CD4-positive, alpha-beta T cell (primary cell): ENCODE measurements around the gene SLC19A1. TPM values are rescaled to one million over a fixed set of nuclear protein-coding genes. Genes with fewer than 3 reads are reported as not detected.

ENCODE experiments used
- ATAC-seq: fragments of 200-7000 bp; cut with Tn5 transposase; one replicate; pipeline ENCODE4 v1.10.0; 2022; ENCODE audit warnings: mild to moderate bottlenecking; ENCODE audit not compliant: poor library complexity
- CTCF ChIA-PET: fragments of 350-600 bp; sonication (Branson Sonifier 250); formaldehyde crosslinking; loops from one replicate; lab custom pipeline; 2021; ENCODE audit warnings: antibody characterized with exemption, inconsistent platforms; lab: Charles Lee
- POLR2A ChIA-PET: fragments of 350-600 bp; sonication (Branson Sonifier 250); formaldehyde crosslinking; loops from one replicate; lab custom pipeline; 2021; ENCODE audit warnings: antibody characterized with exemption, inconsistent platforms; lab: Charles Lee
- DNase-seq, 14 experiments: peaks; one replicate each; pipeline ENCODE4 v3.0.0-alpha.2; 2013 to 2020; ENCODE audit warnings: mixed read lengths in 2 of 14
- H3K27ac ChIP-seq, 2 donors: one replicate each; pipeline versions ENCODE4 v1.5.1 to v1.7.0; 2013; ENCODE audit warnings: low read length in 2 of 2, low read depth in 1 of 2, mild to moderate bottlenecking in 1 of 2
- H3K27me3 ChIP-seq, 2 experiments: 1 replicate in 1 of 2; 2 replicates in 1 of 2; pipeline versions ENCODE4 v1.6.1 to v1.7.0; 2013; ENCODE audit warnings: low read length in 2 of 2, control low read depth in 1 of 2, mild to moderate bottlenecking in 1 of 2, moderate library complexity in 1 of 2; ENCODE audit not compliant: insufficient read depth in 2 of 2, control insufficient read depth in 1 of 2
- H3K36me3 ChIP-seq: one replicate; pipeline ENCODE4 v1.6.1; 2013; ENCODE audit warnings: low read length, control low read depth; ENCODE audit not compliant: insufficient read depth
- H3K4me1 ChIP-seq: one replicate; pipeline ENCODE4 v1.6.1; 2013; ENCODE audit warnings: low read length, control low read depth; ENCODE audit not compliant: insufficient read depth
- H3K4me3 ChIP-seq: one replicate; pipeline ENCODE4 v1.5.1; 2013; ENCODE audit warnings: mild to moderate bottlenecking, low read length, moderate library complexity
- H3K9me3 ChIP-seq, 2 experiments: 1 replicate in 1 of 2; 2 replicates in 1 of 2; pipeline versions ENCODE4 v1.6.1 to v1.7.0; 2013; ENCODE audit warnings: low read length in 2 of 2, mild to moderate bottlenecking in 2 of 2, control low read depth in 1 of 2, moderate library complexity in 1 of 2; ENCODE audit not compliant: control insufficient read depth in 1 of 2, insufficient read depth in 1 of 2
- H3K27ac Mint-ChIP-seq: one replicate; pipeline ENCODE4 v1.8.0; 2020; ENCODE audit warnings: mixed read lengths
- H3K27me3 Mint-ChIP-seq: one replicate; pipeline ENCODE4 v1.8.0; 2021; ENCODE audit warnings: mixed read lengths
- H3K36me3 Mint-ChIP-seq: one replicate; pipeline ENCODE4 v1.8.0; 2021; ENCODE audit warnings: low read depth, mixed read lengths
- H3K4me1 Mint-ChIP-seq: one replicate; pipeline ENCODE4 v1.8.0; 2021; ENCODE audit warnings: low read depth, mixed read lengths
- H3K4me3 Mint-ChIP-seq: one replicate; pipeline ENCODE4 v1.8.0; 2020; ENCODE audit warnings: mild to moderate bottlenecking, mixed read lengths
- H3K9me3 Mint-ChIP-seq: one replicate; pipeline ENCODE4 v1.8.0; 2020; ENCODE audit warnings: mixed read lengths
- intact Hi-C, 2 experiments: fragments of 100-400 bp; cut with DNase I in 1 of 2; cut with micrococcal nuclease in 1 of 2; formaldehyde crosslinking; loops; one replicate each; pipeline versions ENCODE4 v1.15.1 to v1.9.0; 2023 to 2025; cut with DNase I, micrococcal nuclease
- total RNA-seq, 174 experiments: library from RNA in 2 of 174; stranded (reverse) in 2 of 174; gene quantifications; one replicate each; pipeline ENCODE4 v1.2.3 and lab custom pipeline; 2021 to 2026
- TF ChIP-seq, protein P1 (sequence below): fragments of 200-600 bp; IDR thresholded peaks from one replicate; pipeline ENCODE4 v1.8.0; 2022; ENCODE audit warnings: antibody characterized with exemption, mild to moderate bottlenecking

SLC19A1 gene
- total RNA-seq, 2 experiments from 2014 or later = 11.5 to 12.0 TPM

DNA sequence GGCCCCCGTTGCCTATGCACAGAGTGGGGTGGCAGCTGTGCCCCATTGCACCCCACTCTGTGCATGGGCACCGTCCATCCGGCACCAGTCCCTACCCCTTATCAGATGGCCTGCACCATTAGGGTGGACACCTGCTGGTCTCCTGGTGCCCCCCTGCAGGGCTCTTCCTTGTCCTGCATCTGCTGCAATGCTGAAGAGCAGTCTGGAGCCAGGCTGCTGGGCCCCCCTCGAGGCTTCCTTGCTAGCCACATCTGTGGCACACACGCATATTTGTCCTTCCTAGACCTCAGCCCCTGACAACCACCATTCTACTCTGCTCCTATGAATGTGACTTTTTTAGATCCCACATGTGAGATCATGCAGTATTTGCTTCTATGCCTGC is 80.9 kb downstream of the SLC19A1 start:
- H3K27ac ChIP-seq = no peak overlapping the region
- ChIA-PET POLR2A (no interaction called here), CTCF (no interaction called here)
- H3K27me3 ChIP-seq = peaks cover 0 to 2% of the 10 kb centered on the region in 2 experiments
- H3K27ac Mint-ChIP-seq = no peak overlapping the region
- peaks cover 8% of the 10 kb centered on the region for H3K9me3 Mint-ChIP-seq
- H3K36me3 Mint-ChIP-seq = no peaks in the 10 kb centered on the region
- ATAC-seq (no peak), DNase-seq (no peak)
- no peak overlapping the region for H3K4me3 ChIP-seq
- H3K27me3 Mint-ChIP-seq = peaks cover 10% of the 10 kb centered on the region
- no peaks in the 10 kb centered on the region for H3K36me3 ChIP-seq
- no peak overlapping the region for H3K4me3 Mint-ChIP-seq
- H3K4me1 ChIP-seq = no peaks in the 10 kb centered on the region
- no peaks in the 10 kb centered on the region for H3K4me1 Mint-ChIP-seq
- intact Hi-C loops = no loop called here
- TF ChIP-seq, protein P1, sequence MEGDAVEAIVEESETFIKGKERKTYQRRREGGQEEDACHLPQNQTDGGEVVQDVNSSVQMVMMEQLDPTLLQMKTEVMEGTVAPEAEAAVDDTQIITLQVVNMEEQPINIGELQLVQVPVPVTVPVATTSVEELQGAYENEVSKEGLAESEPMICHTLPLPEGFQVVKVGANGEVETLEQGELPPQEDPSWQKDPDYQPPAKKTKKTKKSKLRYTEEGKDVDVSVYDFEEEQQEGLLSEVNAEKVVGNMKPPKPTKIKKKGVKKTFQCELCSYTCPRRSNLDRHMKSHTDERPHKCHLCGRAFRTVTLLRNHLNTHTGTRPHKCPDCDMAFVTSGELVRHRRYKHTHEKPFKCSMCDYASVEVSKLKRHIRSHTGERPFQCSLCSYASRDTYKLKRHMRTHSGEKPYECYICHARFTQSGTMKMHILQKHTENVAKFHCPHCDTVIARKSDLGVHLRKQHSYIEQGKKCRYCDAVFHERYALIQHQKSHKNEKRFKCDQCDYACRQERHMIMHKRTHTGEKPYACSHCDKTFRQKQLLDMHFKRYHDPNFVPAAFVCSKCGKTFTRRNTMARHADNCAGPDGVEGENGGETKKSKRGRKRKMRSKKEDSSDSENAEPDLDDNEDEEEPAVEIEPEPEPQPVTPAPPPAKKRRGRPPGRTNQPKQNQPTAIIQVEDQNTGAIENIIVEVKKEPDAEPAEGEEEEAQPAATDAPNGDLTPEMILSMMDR = no peak
- peaks cover 6 to 14% of the 10 kb centered on the region in 2 experiments for H3K9me3 ChIP-seq

DNA sequence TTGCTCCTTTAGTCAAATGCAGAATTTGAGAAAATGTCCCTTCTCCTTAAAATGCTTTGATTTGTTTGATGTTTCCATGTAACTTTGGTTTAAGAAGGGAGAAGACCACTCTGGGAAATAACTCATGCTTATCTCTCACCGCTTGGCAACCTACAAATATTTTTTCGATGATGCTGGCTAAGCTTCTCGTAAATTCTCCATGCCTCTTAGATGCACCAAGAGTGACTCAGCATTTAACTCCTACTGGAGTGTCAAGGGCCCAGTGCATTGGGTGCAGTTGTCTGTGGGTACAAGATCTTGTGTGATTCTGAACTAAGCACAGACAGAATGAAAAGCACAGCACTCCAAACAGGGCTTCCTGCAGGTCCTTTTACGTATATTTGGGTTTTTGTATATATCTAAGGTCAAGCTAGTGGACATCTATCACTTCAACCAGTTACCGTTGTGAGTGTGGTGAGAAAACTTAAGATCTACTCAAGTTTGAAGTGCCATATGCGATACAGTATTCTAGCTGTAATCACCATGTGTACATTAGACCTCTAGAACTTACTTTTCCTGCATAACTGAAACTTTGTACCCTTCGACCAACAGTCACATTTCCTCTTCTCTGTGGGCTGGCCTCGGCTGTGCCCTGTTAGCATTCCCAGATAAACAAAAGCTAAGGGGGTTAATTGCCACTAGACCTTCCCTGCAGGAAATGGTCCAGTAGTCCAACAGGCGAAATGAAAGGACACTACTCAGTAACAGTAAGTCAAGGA is 81.5 kb downstream of the SLC19A1 start:
- Histone ChIP-seq H3K27ac (no peak overlapping the region), H3K9me3 (peaks cover 6 to 14% of the 10 kb centered on the region in 2 experiments), H3K4me3 (no peak overlapping the region), H3K4me1 (no peaks in the 10 kb centered on the region), H3K27me3 (peaks cover 0 to 2% of the 10 kb centered on the region in 2 experiments), H3K36me3 (no peaks in the 10 kb centered on the region)
- intact Hi-C loops = no loop called here
- DNase-seq (no peak), ATAC-seq (no peak)
- no peaks in the 10 kb centered on the region for H3K36me3 Mint-ChIP-seq
- TF ChIP-seq, protein P1 = no peak
- peaks cover 8% of the 10 kb centered on the region for H3K9me3 Mint-ChIP-seq
- ChIA-PET CTCF (no interaction called here), POLR2A (no interaction called here)
- H3K4me1 Mint-ChIP-seq = no peaks in the 10 kb centered on the region
- no peak overlapping the region for H3K27ac Mint-ChIP-seq
- H3K4me3 Mint-ChIP-seq = no peak overlapping the region
- peaks cover 10% of the 10 kb centered on the region for H3K27me3 Mint-ChIP-seq

DNA sequence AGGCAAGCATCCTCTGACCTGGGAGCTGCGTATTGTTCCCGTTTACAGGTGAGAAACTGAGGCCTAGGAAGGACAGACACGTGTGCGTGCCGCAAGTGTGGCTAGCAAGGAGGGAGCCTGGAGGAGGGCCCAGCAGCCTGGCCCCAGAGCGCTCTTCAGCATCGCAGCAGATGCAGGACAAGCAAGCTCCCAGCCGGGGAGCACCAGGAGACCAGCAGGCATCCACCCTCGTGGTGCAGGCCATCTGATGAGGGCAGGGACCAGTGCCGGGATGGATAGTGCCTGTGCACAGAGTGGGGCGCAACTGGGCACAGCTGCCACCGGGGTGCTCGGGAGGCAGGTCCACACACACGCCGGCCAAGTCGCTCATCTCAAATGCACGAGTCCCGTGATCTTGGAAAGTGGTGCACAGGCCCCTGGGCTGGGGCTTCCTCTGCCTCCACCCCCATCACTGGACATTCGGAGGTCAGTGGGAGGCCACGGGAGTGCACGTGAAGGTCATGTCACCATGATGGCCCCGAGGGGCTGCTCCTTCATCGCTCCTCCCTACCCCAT is 82.2 kb downstream of the SLC19A1 start:
- TF ChIP-seq, protein P1 = no peak
- ATAC-seq = no peak
- Histone ChIP-seq H3K4me1 (peaks cover 5% of the 10 kb centered on the region), H3K4me3 (no peak overlapping the region), H3K27me3 (peaks cover 0 to 2% of the 10 kb centered on the region in 2 experiments), H3K9me3 (peaks cover 6 to 14% of the 10 kb centered on the region in 2 experiments), H3K36me3 (no peaks in the 10 kb centered on the region), H3K27ac (no peak overlapping the region)
- Mint-ChIP-seq H3K27ac (no peak overlapping the region), H3K9me3 (peaks cover 8% of the 10 kb centered on the region), H3K36me3 (no peaks in the 10 kb centered on the region), H3K4me1 (no peaks in the 10 kb centered on the region), H3K4me3 (no peak overlapping the region), H3K27me3 (peaks cover 9% of the 10 kb centered on the region)
- CTCF ChIA-PET = no interaction called here
- intact Hi-C loops = no loop called here
- POLR2A ChIA-PET = no interaction called here
- DNase-seq = no peak
